T-cell (primary cell): ENCODE data around the gene SF3B6. TPM values are rescaled to one million over a fixed set of nuclear protein-coding genes. Genes with fewer than 3 reads are reported as not detected.

Experiments
- ATAC-seq, 4 experiments: fragments of 200-7000 bp in 3 of 4; fragments of 150-1000 bp in 1 of 4; cut with Tn5 transposase; replicated peaks in 1 of 4; 1 replicate in 3 of 4; 2 replicates in 1 of 4; pipeline ENCODE4 v1.10.0; 2021; ENCODE audit warnings: moderate library complexity in 3 of 4, mild to moderate bottlenecking in 2 of 4, moderate number of reproducible peaks in 1 of 4
- CTCF ChIA-PET, 2 donors: fragments of 300-600 bp; sonication (Branson Sonifier 250); formaldehyde crosslinking; loops; one replicate each; lab custom pipeline; 2022; ENCODE audit warnings: antibody characterized with exemption in 2 of 2; lab: Charles Lee
- POLR2A ChIA-PET, 2 donors: fragments of 300-600 bp; sonication (Branson Sonifier 250); formaldehyde crosslinking; loops; one replicate each; lab custom pipeline; 2022; ENCODE audit warnings: antibody characterized with exemption in 2 of 2; lab: Charles Lee
- DNase-seq, 35 experiments: peaks; one replicate each; pipeline versions ENCODE4 v3.0.0 to v3.0.0-alpha.2; 2013 to 2023
- H3K27ac ChIP-seq: one replicate; pipeline ENCODE4 v1.5.1; 2013; ENCODE audit warnings: low read length
- H3K27me3 ChIP-seq, 2 experiments: replicated peaks in 1 of 2; 1 replicate in 1 of 2; 2 replicates in 1 of 2; pipeline versions ENCODE4 v1.6.1 to v1.7.0; 2013; ENCODE audit warnings: low read length in 1 of 2, mixed read lengths in 1 of 2; ENCODE audit not compliant: control insufficient read depth in 2 of 2, insufficient read depth in 2 of 2; ENCODE audit errors: extremely low read depth in 1 of 2
- H3K36me3 ChIP-seq, 2 donors: 1 replicate in 1 of 2; 2 replicates in 1 of 2; pipeline versions ENCODE4 v1.6.1 to v1.7.0; 2013; ENCODE audit warnings: low read length in 1 of 2; ENCODE audit not compliant: control insufficient read depth in 2 of 2, insufficient read depth in 1 of 2; ENCODE audit errors: extremely low read depth in 1 of 2
- H3K4me1 ChIP-seq, 2 experiments: 1 replicate in 1 of 2; 2 replicates in 1 of 2; pipeline versions ENCODE4 v1.6.1 to v1.7.0; 2013; ENCODE audit warnings: low read length in 2 of 2, mixed read lengths in 1 of 2; ENCODE audit not compliant: insufficient read depth in 2 of 2, control insufficient read depth in 1 of 2; ENCODE audit errors: extremely low read depth in 1 of 2
- H3K4me3 ChIP-seq, 2 donors: 1 replicate in 1 of 2; 2 replicates in 1 of 2; pipeline versions ENCODE4 v1.5.1 to v1.7.0; 2013; ENCODE audit warnings: mild to moderate bottlenecking in 2 of 2, low read length in 1 of 2, moderate library complexity in 1 of 2; ENCODE audit not compliant: control insufficient read depth in 1 of 2; ENCODE audit errors: extremely low read depth in 1 of 2
- H3K9me3 ChIP-seq: 2 replicates; pipeline ENCODE4 v1.7.0; 2013
- H3K27ac Mint-ChIP-seq, 2 donors: one replicate each; pipeline ENCODE4 v1.8.0; 2020 to 2021; ENCODE audit warnings: mild to moderate bottlenecking in 2 of 2, mixed read lengths in 2 of 2
- H3K27me3 Mint-ChIP-seq, 2 donors: one replicate each; pipeline ENCODE4 v1.8.0; 2021 to 2022; ENCODE audit warnings: mixed read lengths in 2 of 2
- H3K36me3 Mint-ChIP-seq: one replicate; pipeline ENCODE4 v1.8.0; 2021; ENCODE audit warnings: mixed read lengths
- H3K4me1 Mint-ChIP-seq, 3 donors: one replicate each; pipeline ENCODE4 v1.8.0; 2020 to 2022; ENCODE audit warnings: mixed read lengths in 3 of 3, mild to moderate bottlenecking in 1 of 3
- H3K4me3 Mint-ChIP-seq, 3 donors: one replicate each; pipeline ENCODE4 v1.8.0; 2020 to 2022; ENCODE audit warnings: mild to moderate bottlenecking in 3 of 3, mixed read lengths in 3 of 3, moderate library complexity in 3 of 3
- H3K9me3 Mint-ChIP-seq, 3 donors: one replicate each; pipeline ENCODE4 v1.8.0; 2020 to 2022; ENCODE audit warnings: mixed read lengths in 3 of 3
- WGBS: methylation state at CpG from one replicate; pipeline ENCODE4 v1.1.5; 2013; ENCODE audit warnings: missing lambda C conversion rate; ENCODE audit not compliant: insufficient coverage; 5-methylcytosine and 5-hydroxymethylcytosine counted together
- total RNA-seq, 35 experiments: library from RNA in 6 of 35; stranded (reverse) in 6 of 35; fragments of 120-200 nt in 1 of 35; gene quantifications; one replicate each; pipeline versions ENCODE4 v1.2.1 to v1.2.4 and lab custom pipeline; 2013 to 2026

Gene SF3B6
- total RNA-seq, 5 donors from 2014 or later (not counting 1 experiment from before 2014, with no cell fraction given) = 43.7 to 53.0 (median 47.0) TPM

GRCh38 chr2:24087032-24087431 lies 10.9 kb upstream of the SF3B6 start:
- Mint-ChIP-seq H3K27ac (no peak overlapping the region), H3K9me3 (no peaks in the 10 kb centered on the region), H3K4me3 (no peak overlapping the region), H3K27me3 (no peaks in the 10 kb centered on the region), H3K36me3 (peaks cover 6% of the 10 kb centered on the region), H3K4me1 (peaks cover 13 to 16% (median 15%) of the 10 kb centered on the region in 3 donors)
- Histone ChIP-seq H3K9me3 (no peaks in the 10 kb centered on the region), H3K27me3 (peaks cover 0 to 3% of the 10 kb centered on the region in 2 experiments), H3K4me3 (no peak overlapping the region), H3K36me3 (peaks cover 0 to 6% of the 10 kb centered on the region in 2 donors), H3K27ac (no peak overlapping the region), H3K4me1 (peaks cover 0 to 20% of the 10 kb centered on the region in 2 experiments)
- no peak for ATAC-seq
- POLR2A ChIA-PET = interaction anchor here in 1 of 2 donors (0.6 kb wide), 1 partner anchor 106 kb away, joined by 3 read pairs; no protein-coding TSS in a partner anchor
- DNase-seq = no peak
- no CpG with 5 or more reads among the region's 3 CpGs for WGBS
- CTCF ChIA-PET = interaction anchor here (0.7 to 1.3 kb wide), 2 partner anchors 10 kb away, joined by 3 read pairs; no protein-coding TSS in a partner anchor

DNA sequence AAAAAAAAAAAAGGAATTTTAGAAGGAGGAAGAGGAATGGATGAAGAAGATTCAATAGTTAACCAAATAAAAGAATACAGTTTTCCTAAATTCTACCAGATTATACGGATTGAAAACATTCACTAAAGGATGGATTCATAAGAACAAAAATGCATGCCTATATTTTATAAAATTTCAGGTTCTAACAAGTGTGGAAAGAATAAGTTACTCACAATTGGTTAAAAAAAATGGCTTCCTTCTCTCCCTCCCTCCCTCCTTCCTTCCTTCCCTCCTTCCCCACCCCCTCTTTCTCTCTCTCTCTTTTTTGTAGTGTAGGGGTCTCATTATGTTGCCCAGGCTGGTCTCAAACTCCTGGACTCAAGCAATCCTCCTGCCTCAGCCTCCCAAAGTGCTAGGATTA lies 10.1 kb upstream of the SF3B6 start:
- Mint-ChIP-seq H3K27ac (no peak overlapping the region), H3K27me3 (no peaks in the 10 kb centered on the region), H3K36me3 (peaks cover 9% of the 10 kb centered on the region), H3K4me3 (peak overlapping the region in 1 of 3 donors; percentile 27), H3K9me3 (no peaks in the 10 kb centered on the region), H3K4me1 (peaks cover 13 to 16% (median 15%) of the 10 kb centered on the region in 3 donors)
- Histone ChIP-seq H3K36me3 (peaks cover 0 to 6% of the 10 kb centered on the region in 2 donors), H3K4me1 (peaks cover 0 to 20% of the 10 kb centered on the region in 2 experiments), H3K27ac (no peak overlapping the region), H3K4me3 (no peak overlapping the region), H3K27me3 (peaks cover 0 to 3% of the 10 kb centered on the region in 2 experiments), H3K9me3 (no peaks in the 10 kb centered on the region)
- DNase-seq = no peak
- POLR2A ChIA-PET = no interaction called here
- CTCF ChIA-PET = no interaction called here
- WGBS = no CpG with 5 or more reads among the region's 1 CpG
- no peak for ATAC-seq

DNA sequence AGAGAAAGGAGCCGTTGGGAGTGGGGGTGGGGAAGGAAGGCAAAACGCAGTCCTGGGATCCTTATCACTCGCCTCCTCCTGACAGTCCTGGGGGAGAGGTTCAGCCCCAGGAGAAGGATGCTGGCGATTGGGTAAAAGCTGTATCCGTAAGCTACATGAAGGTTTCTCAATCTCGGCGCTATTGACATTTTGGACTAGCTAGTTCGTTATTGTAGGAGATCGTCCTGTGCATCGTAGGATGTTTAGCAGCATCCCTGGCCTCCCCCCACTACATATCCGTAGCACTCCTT lies 9.0 kb upstream of the SF3B6 start:
- Histone ChIP-seq H3K9me3 (no peaks in the 10 kb centered on the region), H3K4me3 (no peak overlapping the region), H3K36me3 (peaks cover 0 to 6% of the 10 kb centered on the region in 2 donors), H3K27ac (no peak overlapping the region), H3K4me1 (peaks cover 0 to 20% of the 10 kb centered on the region in 2 experiments), H3K27me3 (peaks cover 0 to 3% of the 10 kb centered on the region in 2 experiments)
- H3K4me3 Mint-ChIP-seq = peak overlapping the region; percentile 77 to 90 (median 82)
- H3K4me1 Mint-ChIP-seq = peaks cover 13 to 16% (median 15%) of the 10 kb centered on the region in 3 donors
- ATAC-seq (no peak), DNase-seq (no peak)
- ChIA-PET POLR2A (no interaction called here), CTCF (interaction anchor here (0.5 to 3.0 kb wide), 11 partner anchors 8 to 507 kb away, joined by 3 to 55 read pairs (median 6); partner anchors contain the start of genes ATAD2B (in 1 of the 2), PFN4 (in 1 of the 2), SF3B6 (in 1 of the 2) and WDCP (in 1 of the 2))
- no peak overlapping the region for H3K27ac Mint-ChIP-seq
- WGBS = 67% methylated on average over 8 of the region's 11 CpGs
- H3K36me3 Mint-ChIP-seq = peaks cover 5% of the 10 kb centered on the region
- no peaks in the 10 kb centered on the region for H3K9me3 Mint-ChIP-seq
- no peaks in the 10 kb centered on the region for H3K27me3 Mint-ChIP-seq

DNA sequence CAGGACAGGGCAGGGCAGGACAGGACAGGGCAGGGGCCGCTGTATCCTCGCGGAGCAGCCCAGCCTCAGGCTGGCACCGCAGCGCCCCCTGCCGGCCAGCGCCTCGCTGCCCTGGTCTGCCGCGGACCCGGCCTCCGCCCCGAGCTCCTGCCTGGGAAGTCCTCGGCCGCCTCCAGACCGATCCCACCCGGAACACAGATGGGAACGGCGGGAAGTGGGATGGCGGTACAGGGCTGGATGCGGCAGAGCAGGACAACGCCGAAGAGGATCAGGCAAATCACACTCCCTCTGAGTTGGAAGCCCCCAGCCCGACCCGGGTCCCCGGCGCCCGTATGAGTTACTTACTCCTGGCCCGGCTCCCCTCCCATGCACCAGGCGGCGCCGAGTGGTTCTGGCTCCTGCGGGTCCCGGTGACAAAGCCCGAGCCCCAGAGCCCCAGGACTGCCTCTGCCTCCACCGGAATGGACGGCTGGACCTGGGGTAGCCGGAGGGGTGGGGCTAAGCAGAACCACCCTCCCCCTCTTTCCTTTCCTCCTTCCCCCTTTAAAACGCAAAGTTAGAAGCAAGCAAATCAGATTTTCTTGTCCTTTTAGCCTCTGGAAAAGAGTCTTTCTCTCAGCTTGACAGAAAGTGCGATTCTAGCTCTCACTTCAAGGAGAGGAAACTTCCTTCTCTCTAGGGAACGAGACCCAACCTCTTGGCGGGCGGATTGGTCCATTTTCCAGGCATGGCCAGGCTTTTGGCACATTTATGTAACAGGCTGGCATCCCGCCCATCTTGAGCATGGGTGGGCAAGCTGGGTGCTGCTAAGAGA lies 8.5 kb upstream of the SF3B6 start, which contains the start of gene TP53I3:
Gene TP53I3, minus strand, starts transcription at position 449 of the 814 bp plus-strand sequence. CDS start 508 bp downstream, outside the sequence.
- POLR2A ChIA-PET = no interaction called here
- Mint-ChIP-seq H3K27ac (peak within 1 kb of the TSS; percentile 52 to 61), H3K9me3 (no peaks in the 10 kb centered on the region), H3K27me3 (no peaks in the 10 kb centered on the region), H3K4me3 (peak within 1 kb of the TSS; percentile 77 to 90 (median 82)), H3K36me3 (peaks cover 5% of the 10 kb centered on the region), H3K4me1 (peaks cover 13 to 16% (median 15%) of the 10 kb centered on the region in 3 donors)
- peaks cover 0 to 3% of the 10 kb centered on the region in 2 experiments for H3K27me3 ChIP-seq
- H3K9me3 ChIP-seq = no peaks in the 10 kb centered on the region
- ATAC-seq = peak; percentile 90 to 97 (median 96)
- H3K4me1 ChIP-seq = peaks cover 0 to 20% of the 10 kb centered on the region in 2 experiments
- peak within 1 kb of the TSS; percentile 9 for H3K27ac ChIP-seq
- H3K4me3 ChIP-seq = peak within 1 kb of the TSS; percentile 55 to 61
- peaks cover 0 to 6% of the 10 kb centered on the region in 2 donors for H3K36me3 ChIP-seq
- CTCF ChIA-PET = interaction anchor here (0.5 to 3.0 kb wide), 16 partner anchors 8 to 508 kb away, joined by 3 to 55 read pairs (median 4); partner anchors contain the start of genes ATAD2B (in 1 of the 2), PFN4 (in 1 of the 2), SF3B6 (in 1 of the 2) and WDCP (in 1 of the 2)
- under 1% methylated on average over 37 of the region's 44 CpGs for WGBS
- peak; percentile 36 to 91 (median 71) for DNase-seq

GRCh38 chr2:24083567-24084385 lies 7.7 kb upstream of the SF3B6 start:
- Mint-ChIP-seq H3K9me3 (no peaks in the 10 kb centered on the region), H3K4me3 (peak overlapping the region; percentile 77 to 90 (median 82)), H3K27me3 (no peaks in the 10 kb centered on the region), H3K4me1 (peaks cover 13 to 16% (median 15%) of the 10 kb centered on the region in 3 donors), H3K36me3 (peaks cover 5% of the 10 kb centered on the region), H3K27ac (peak overlapping the region; percentile 52 to 61)
- ATAC-seq (peak; percentile 56 to 78 (median 60)), DNase-seq (peak in 26 of 35 experiments; percentile 17 to 65 (median 38))
- no peaks in the 10 kb centered on the region for H3K9me3 ChIP-seq
- peaks cover 0 to 3% of the 10 kb centered on the region in 2 experiments for H3K27me3 ChIP-seq
- WGBS = 11% methylated on average over 24 of the region's 30 CpGs
- H3K4me3 ChIP-seq = peak overlapping the region; percentile 55 to 61
- POLR2A ChIA-PET = interaction anchor here in 1 of 2 donors (0.5 to 0.7 kb wide), 2 partner anchors 16 to 38 kb away, joined by 4 read pairs; no protein-coding TSS in a partner anchor
- H3K4me1 ChIP-seq = peaks cover 0 to 20% of the 10 kb centered on the region in 2 experiments
- CTCF ChIA-PET = interaction anchor here (0.6 to 3.0 kb wide), 14 partner anchors 11 to 260 kb away, joined by 3 to 55 read pairs (median 4); partner anchors contain the start of genes ATAD2B (in 1 of the 2), PFN4 (in 1 of the 2) and WDCP (in 1 of the 2)
- peaks cover 0 to 4% of the 10 kb centered on the region in 2 donors for H3K36me3 ChIP-seq
- peak overlapping the region; percentile 9 for H3K27ac ChIP-seq
